ENCODE measurements around the gene SHANK1.

- TF ChIP-seq TAF1 (conservative IDR thresholded peaks at IDR 0.05), result no peak
- TF ChIP-seq CTCF (IDR thresholded peaks at IDR 0.05; ENCODE audit: low read depth, low read length, missing input control), result no peak
- TF ChIP-seq HNF4G (IDR thresholded peaks at IDR 0.05), result no peak
- TF ChIP-seq HNF4A (conservative IDR thresholded peaks at IDR 0.05), result no peak
- TF ChIP-seq RAD21 (IDR thresholded peaks at IDR 0.05), result no peak
- TF ChIP-seq YY1 (IDR thresholded peaks at IDR 0.05), result no peak
- TF ChIP-seq EGR1 (IDR thresholded peaks at IDR 0.05; ENCODE audit: low read depth in 2 of 2), result no peak
Observed at GRCh38 chr19:50668416-50668815, 51.2 kb downstream of the SHANK1 start.

Measured in liver (tissue), 3 donors.